GM06990 (cell line): Measurements from ENCODE around the gene PNO1.

Experiments
- DNase-seq: peaks from one replicate; pipeline ENCODE4 v3.0.0-alpha.2; 2011; ENCODE audit not compliant: insufficient read length; ENCODE audit errors: extremely low read depth
- H3K27me3 ChIP-seq: replicated peaks from 2 replicates; pipeline ENCODE4 v1.6.0; 2011; ENCODE audit warnings: low read length; ENCODE audit not compliant: control insufficient read depth, insufficient read depth
- H3K36me3 ChIP-seq: 2 replicates; pipeline ENCODE4 v1.5.1; 2011; ENCODE audit warnings: low read length; ENCODE audit not compliant: control insufficient read depth, insufficient read depth
- H3K4me3 ChIP-seq: replicated peaks from 2 replicates; pipeline ENCODE4 v1.5.1; 2011; ENCODE audit warnings: low read depth, mild to moderate bottlenecking, control low read depth, low read length
- TF ChIP-seq, protein P1 (sequence below): IDR thresholded peaks from 2 replicates; pipeline ENCODE4 v1.5.1; 2011; ENCODE audit warnings: low read length, control low read depth, mild to moderate bottlenecking, inconsistent platforms; ENCODE audit not compliant: insufficient read depth, poor library complexity, severe bottlenecking

Gene PNO1

GRCh38 chr2:68190991-68191731 lies 33.5 kb downstream of the PNO1 start:
- no peaks in the 10 kb centered on the region for H3K27me3 ChIP-seq
- no peaks in the 10 kb centered on the region for H3K36me3 ChIP-seq
- TF ChIP-seq, protein P1, sequence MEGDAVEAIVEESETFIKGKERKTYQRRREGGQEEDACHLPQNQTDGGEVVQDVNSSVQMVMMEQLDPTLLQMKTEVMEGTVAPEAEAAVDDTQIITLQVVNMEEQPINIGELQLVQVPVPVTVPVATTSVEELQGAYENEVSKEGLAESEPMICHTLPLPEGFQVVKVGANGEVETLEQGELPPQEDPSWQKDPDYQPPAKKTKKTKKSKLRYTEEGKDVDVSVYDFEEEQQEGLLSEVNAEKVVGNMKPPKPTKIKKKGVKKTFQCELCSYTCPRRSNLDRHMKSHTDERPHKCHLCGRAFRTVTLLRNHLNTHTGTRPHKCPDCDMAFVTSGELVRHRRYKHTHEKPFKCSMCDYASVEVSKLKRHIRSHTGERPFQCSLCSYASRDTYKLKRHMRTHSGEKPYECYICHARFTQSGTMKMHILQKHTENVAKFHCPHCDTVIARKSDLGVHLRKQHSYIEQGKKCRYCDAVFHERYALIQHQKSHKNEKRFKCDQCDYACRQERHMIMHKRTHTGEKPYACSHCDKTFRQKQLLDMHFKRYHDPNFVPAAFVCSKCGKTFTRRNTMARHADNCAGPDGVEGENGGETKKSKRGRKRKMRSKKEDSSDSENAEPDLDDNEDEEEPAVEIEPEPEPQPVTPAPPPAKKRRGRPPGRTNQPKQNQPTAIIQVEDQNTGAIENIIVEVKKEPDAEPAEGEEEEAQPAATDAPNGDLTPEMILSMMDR = no peak
- DNase-seq = no peak
- H3K4me3 ChIP-seq = no peak overlapping the region

- Histone ChIP-seq H3K36me3 (no peaks in the 10 kb centered on the region; the same call in 1 of the 2 replicates), H3K4me3 (no peak overlapping the region), H3K27me3 (no peaks in the 10 kb centered on the region)
- TF ChIP-seq, protein P1 = no peak
- no peak for DNase-seq
Measured at GRCh38 chr2:68193144-68193543, 35.5 kb downstream of the PNO1 start.

DNA sequence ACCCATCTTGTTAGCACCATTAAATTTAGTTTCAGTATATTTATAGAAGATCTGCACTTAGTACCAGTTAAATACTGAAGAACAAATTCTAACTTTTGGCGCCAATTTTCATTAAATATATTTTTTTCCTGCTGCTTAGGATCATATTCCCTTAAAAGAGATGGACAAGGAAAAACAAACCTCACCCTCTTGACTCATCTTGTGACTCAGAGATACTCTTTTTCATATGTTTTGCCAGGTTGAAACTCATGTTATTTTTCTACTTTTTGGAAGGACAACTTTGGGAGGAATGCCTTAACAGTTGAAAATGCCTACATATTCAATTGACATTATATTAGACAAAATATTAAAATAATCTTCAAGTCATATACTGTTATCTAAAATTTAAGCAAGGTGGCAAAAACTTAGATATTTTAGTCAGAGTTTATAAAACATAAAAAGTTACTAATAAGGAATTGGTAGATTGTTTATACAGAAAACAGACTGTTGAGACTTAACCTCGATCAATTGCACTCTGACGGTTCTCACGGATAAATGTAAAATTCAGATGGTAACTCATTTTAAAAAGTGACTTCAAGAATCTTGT lies 36.2 kb downstream of the PNO1 start:
- no peaks in the 10 kb centered on the region for H3K27me3 ChIP-seq
- H3K4me3 ChIP-seq = no peak overlapping the region
- no peak for DNase-seq
- TF ChIP-seq, protein P1 = no peak
- H3K36me3 ChIP-seq = no peaks in the 10 kb centered on the region; the same call in 1 of the 2 replicates

DNA sequence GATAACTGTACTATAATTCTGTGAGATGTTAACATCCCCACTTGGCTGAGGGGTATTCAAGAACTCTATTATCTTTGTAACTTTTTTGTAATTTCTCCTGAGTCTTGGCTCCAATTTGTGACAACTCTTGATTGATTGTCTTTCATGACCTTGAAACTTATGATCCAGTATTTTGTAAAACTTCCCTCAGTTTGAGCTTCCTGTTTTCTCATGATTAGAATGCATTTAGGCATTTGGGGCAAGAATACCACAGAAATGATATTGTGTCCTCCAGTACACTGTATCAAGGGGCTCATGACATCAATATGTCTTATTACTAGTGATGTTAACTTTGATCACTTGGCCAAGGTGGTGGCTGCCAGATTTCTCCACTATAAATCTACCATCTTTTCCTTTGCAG lies 37.4 kb downstream of the PNO1 start:
- H3K4me3 ChIP-seq = no peak overlapping the region
- no peaks in the 10 kb centered on the region; the same call in 1 of the 2 replicates for H3K36me3 ChIP-seq
- H3K27me3 ChIP-seq = no peaks in the 10 kb centered on the region
- no peak for DNase-seq
- TF ChIP-seq, protein P1 = no peak

DNA sequence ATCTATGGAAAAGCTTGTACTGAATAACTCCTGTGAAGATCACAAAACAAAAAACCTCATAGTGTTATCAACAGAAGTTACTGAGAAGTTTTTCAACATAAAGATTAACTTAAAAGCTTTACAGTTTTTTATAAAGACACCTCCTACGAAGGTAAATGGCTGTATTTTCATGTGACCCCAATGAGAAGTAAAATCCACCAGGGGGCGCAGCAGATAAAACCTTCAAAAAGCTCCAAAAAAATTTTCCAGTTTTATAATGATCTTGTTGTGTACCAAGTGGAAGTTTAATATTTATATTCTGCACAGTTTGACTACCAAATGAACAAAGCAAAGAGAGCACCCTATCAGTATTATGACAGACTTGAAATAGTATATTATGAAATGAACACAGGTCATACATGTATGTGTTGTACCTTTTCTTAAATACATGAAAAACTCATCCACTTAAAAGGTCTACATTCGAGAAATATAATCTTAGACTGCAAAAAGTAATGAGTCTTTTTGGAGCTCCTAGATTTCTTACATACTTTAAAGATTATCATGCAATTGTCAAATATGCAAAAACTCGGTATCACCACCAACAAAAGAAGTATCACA lies 38.5 kb downstream of the PNO1 start:
- no peak overlapping the region for H3K4me3 ChIP-seq
- H3K36me3 ChIP-seq = no peaks in the 10 kb centered on the region; the same call in 1 of the 2 replicates
- DNase-seq = no peak
- TF ChIP-seq, protein P1 = peak; percentile 44
- H3K27me3 ChIP-seq = no peaks in the 10 kb centered on the region
